SK-N-SH (cell line): ENCODE measurements around the gene C19orf33.

Source experiments
- EP300 ChIP-seq, 2 experiments: IDR thresholded peaks; 2 replicates each; pipeline versions ENCODE4 v1.4.0 to v1.6.1; 2012; ENCODE audit warnings: borderline replicate concordance in 1 of 2, low read depth in 1 of 2, low read length in 1 of 2
- EZH2phosphoT487 ChIP-seq: fragments of 200-600 bp; sonication (generic); IDR thresholded peaks from 2 replicates; pipeline ENCODE4 v1.6.1; 2017; ENCODE audit warnings: low read depth, mixed run types, mild to moderate bottlenecking, antibody characterized with exemption, moderate library complexity, borderline replicate concordance
- POLR2AphosphoS5 ChIP-seq: IDR thresholded peaks from 2 replicates; pipeline ENCODE4 v1.6.1; 2012; ENCODE audit warnings: low read depth, low read length
- RAD21 ChIP-seq: IDR thresholded peaks from 2 replicates; pipeline ENCODE4 v1.6.1; 2012; ENCODE audit warnings: mild to moderate bottlenecking, low read length
- SIN3A ChIP-seq: IDR thresholded peaks from 2 replicates; pipeline ENCODE4 v1.6.1; 2012; ENCODE audit warnings: low read depth, mild to moderate bottlenecking, low read length, moderate library complexity, borderline replicate concordance
- SMC3 ChIP-seq: IDR thresholded peaks from 2 replicates; pipeline ENCODE4 v1.6.1; 2012; ENCODE audit warnings: low read depth, low read length, improper control_type of control experiment
- TEAD4 ChIP-seq: IDR thresholded peaks from 2 replicates; pipeline ENCODE4 v1.4.0; 2012; ENCODE audit warnings: mild to moderate bottlenecking, borderline replicate concordance; ENCODE audit not compliant: insufficient read depth
- TF ChIP-seq, protein P1 (sequence below): fragments of 200-600 bp; sonication (generic); IDR thresholded peaks from 2 replicates; pipeline ENCODE4 v1.6.1; 2017; ENCODE audit warnings: antibody characterized with exemption, mild to moderate bottlenecking, moderate library complexity
- TF ChIP-seq, protein P2 (sequence below): IDR thresholded peaks from 2 replicates; pipeline ENCODE4 v1.6.1; 2012; ENCODE audit warnings: mild to moderate bottlenecking, low read depth, low read length, moderate library complexity
- TF ChIP-seq, protein P3 (sequence below): IDR thresholded peaks from 2 replicates; pipeline ENCODE4 v1.4.0; 2012; ENCODE audit warnings: low read depth
- TF ChIP-seq, protein P4 (sequence below): fragments of 150-350 bp; IDR thresholded peaks from 2 replicates; pipeline ENCODE4 v1.6.1; 2017; ENCODE audit warnings: antibody characterized with exemption, low read length, low read depth, borderline replicate concordance

DNA sequence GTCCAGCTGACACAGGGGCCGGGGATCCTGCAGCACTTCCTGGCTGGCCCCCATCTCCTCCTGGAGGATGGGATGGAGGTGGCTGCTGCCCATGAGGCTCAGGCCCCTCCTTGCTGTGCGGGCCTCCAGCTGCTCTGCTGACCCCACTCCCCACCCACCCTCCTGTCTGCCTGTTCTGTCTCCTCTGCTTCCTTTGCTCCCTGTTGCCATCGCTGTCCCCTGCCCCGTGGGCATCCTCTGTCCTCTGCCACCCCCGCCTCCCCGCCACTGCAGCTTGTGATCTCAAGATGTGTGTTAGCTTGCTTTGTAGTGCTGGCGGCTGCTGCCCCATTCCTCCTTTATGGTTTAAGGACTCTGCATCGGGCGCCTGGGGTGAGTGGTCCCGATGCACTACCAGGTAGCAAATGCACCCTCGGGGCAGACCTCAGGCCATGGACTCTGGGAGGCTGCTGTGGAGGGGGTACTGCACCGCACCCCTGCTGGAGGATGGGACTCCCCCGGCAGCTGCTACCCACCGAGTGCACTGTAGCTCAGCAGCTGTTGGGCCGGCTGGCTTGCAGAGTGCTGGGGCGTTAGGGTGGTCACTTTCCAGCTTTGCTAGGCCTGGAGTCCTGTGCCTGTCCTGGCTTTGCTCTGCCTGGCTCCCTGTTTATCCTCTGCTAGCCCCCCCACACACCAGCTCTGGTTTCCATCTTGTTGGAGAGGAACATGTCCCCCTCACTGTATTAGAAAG is 15.8 kb upstream of the C19orf33 start:
- no peak for TF ChIP-seq EZH2phosphoT487
- no peak for TF ChIP-seq SMC3
- TF ChIP-seq, protein P1, sequence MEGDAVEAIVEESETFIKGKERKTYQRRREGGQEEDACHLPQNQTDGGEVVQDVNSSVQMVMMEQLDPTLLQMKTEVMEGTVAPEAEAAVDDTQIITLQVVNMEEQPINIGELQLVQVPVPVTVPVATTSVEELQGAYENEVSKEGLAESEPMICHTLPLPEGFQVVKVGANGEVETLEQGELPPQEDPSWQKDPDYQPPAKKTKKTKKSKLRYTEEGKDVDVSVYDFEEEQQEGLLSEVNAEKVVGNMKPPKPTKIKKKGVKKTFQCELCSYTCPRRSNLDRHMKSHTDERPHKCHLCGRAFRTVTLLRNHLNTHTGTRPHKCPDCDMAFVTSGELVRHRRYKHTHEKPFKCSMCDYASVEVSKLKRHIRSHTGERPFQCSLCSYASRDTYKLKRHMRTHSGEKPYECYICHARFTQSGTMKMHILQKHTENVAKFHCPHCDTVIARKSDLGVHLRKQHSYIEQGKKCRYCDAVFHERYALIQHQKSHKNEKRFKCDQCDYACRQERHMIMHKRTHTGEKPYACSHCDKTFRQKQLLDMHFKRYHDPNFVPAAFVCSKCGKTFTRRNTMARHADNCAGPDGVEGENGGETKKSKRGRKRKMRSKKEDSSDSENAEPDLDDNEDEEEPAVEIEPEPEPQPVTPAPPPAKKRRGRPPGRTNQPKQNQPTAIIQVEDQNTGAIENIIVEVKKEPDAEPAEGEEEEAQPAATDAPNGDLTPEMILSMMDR = no peak
- TF ChIP-seq TEAD4 = no peak
- TF ChIP-seq RAD21 = no peak
- no peak for TF ChIP-seq EP300 (IDR thresholded peaks at IDR 0.05; ENCODE audit: borderline replicate concordance in 1 of 2, low read depth in 1 of 2, low read length in 1 of 2)
- no peak for TF ChIP-seq POLR2AphosphoS5
- TF ChIP-seq, protein P2, sequence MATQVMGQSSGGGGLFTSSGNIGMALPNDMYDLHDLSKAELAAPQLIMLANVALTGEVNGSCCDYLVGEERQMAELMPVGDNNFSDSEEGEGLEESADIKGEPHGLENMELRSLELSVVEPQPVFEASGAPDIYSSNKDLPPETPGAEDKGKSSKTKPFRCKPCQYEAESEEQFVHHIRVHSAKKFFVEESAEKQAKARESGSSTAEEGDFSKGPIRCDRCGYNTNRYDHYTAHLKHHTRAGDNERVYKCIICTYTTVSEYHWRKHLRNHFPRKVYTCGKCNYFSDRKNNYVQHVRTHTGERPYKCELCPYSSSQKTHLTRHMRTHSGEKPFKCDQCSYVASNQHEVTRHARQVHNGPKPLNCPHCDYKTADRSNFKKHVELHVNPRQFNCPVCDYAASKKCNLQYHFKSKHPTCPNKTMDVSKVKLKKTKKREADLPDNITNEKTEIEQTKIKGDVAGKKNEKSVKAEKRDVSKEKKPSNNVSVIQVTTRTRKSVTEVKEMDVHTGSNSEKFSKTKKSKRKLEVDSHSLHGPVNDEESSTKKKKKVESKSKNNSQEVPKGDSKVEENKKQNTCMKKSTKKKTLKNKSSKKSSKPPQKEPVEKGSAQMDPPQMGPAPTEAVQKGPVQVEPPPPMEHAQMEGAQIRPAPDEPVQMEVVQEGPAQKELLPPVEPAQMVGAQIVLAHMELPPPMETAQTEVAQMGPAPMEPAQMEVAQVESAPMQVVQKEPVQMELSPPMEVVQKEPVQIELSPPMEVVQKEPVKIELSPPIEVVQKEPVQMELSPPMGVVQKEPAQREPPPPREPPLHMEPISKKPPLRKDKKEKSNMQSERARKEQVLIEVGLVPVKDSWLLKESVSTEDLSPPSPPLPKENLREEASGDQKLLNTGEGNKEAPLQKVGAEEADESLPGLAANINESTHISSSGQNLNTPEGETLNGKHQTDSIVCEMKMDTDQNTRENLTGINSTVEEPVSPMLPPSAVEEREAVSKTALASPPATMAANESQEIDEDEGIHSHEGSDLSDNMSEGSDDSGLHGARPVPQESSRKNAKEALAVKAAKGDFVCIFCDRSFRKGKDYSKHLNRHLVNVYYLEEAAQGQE = no peak
- no peak for TF ChIP-seq SIN3A
- TF ChIP-seq, protein P3, sequence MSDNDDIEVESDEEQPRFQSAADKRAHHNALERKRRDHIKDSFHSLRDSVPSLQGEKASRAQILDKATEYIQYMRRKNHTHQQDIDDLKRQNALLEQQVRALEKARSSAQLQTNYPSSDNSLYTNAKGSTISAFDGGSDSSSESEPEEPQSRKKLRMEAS = no peak
- TF ChIP-seq, protein P4, sequence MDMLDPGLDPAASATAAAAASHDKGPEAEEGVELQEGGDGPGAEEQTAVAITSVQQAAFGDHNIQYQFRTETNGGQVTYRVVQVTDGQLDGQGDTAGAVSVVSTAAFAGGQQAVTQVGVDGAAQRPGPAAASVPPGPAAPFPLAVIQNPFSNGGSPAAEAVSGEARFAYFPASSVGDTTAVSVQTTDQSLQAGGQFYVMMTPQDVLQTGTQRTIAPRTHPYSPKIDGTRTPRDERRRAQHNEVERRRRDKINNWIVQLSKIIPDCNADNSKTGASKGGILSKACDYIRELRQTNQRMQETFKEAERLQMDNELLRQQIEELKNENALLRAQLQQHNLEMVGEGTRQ = no peak
